VCaP (cell line): ENCODE results near the gene MICAL1.

ENCODE experiments used
- H3K27ac ChIP-seq: fragments of 450-650 bp; 2 replicates; pipeline ENCODE4 v1.5.1; 2017
- CTCF ChIP-seq: fragments of 450-650 bp; conservative IDR thresholded peaks from 2 replicates; pipeline ENCODE4 v1.5.1; 2017; ENCODE audit warnings: mild to moderate bottlenecking, moderate library complexity

The MICAL1 gene

GRCh38 chr6:109456111-109456583 lies 575 bp upstream of the MICAL1 start:
- TF ChIP-seq CTCF, result no peak
- peak overlapping the region; percentile 78 for H3K27ac ChIP-seq

GRCh38 chr6:109454496-109455436 lies 806 bp downstream of the MICAL1 start:
- peak overlapping the region; percentile 78; the same call in 1 of the 2 replicates for H3K27ac ChIP-seq
- TF ChIP-seq CTCF, result no peak

- peak overlapping the region; percentile 78; the same call in 1 of the 2 replicates for H3K27ac ChIP-seq
- no peak for TF ChIP-seq CTCF
Measured at GRCh38 chr6:109453594-109454495, 1.7 kb downstream of the MICAL1 start.

GRCh38 chr6:109453156-109453555 lies 2.4 kb downstream of the MICAL1 start:
- no peak overlapping the region for H3K27ac ChIP-seq
- TF ChIP-seq CTCF, result no peak

GRCh38 chr6:109452181-109452580 lies 3.4 kb downstream of the MICAL1 start:
- H3K27ac ChIP-seq, result no peak overlapping the region
- TF ChIP-seq CTCF, result no peak

- TF ChIP-seq CTCF, result no peak
- H3K27ac ChIP-seq, result no peak overlapping the region
Measured at GRCh38 chr6:109451376-109451775, 4.2 kb downstream of the MICAL1 start.

GRCh38 chr6:109450801-109451200 lies 4.8 kb downstream of the MICAL1 start:
- H3K27ac ChIP-seq, result no peak overlapping the region
- TF ChIP-seq CTCF, result no peak
